GM19467 (cell line): ENCODE measurements around the gene JARID2.
"Not testable (repeated sequence)": the region's sequence is repeated elsewhere in the genome, so short reads cannot be mapped to it uniquely, and the experiment has no call there.

Source experiments
- ATAC-seq: cut with Tn5 transposase; IDR thresholded peaks from one replicate; pipeline ENCODE4 v1.9.1; 2021; ENCODE audit warnings: mild to moderate bottlenecking, moderate library complexity; ENCODE audit not compliant: unreplicated experiment

The JARID2 gene

DNA sequence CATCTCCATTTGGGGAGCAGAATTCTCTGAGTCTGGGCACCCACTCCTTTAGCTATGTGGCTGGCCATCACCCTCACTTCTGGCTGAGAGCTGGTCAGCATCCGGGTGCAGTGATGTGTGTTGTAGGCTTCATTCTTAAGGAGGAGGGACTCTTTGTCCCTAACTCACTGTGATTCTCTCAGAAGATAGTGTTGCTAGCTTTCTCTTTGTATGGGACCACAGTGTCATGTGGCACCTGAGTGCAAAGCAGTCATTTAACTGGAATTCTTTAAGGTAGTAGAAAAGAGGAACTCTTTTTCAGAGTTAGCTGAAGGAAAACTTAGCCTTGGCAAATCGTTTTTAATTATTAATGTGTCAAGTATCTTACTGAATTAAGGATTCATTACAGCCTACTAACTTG, 165.9 kb downstream of the JARID2 start:
- no peak for ATAC-seq

DNA sequence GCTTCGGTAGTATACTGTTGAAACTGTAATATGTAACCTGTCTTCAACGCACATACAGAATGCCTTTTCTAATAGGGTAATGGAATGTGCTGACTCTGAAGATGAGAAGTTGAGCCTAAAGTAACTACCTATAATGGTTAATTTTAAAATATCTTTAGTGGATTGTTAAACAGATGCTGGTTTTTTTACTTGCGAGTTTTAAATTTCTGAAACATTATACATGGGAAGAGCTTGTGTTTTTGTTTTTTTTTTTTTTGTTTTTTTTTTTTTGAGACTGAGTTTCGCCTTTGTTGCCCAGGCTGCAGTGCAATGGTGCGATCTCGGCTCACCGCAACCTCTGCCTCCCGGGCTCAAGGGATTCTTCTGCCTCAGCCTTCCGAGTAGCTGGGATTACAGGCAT, 166.9 kb downstream of the JARID2 start:
- no peak for ATAC-seq

DNA sequence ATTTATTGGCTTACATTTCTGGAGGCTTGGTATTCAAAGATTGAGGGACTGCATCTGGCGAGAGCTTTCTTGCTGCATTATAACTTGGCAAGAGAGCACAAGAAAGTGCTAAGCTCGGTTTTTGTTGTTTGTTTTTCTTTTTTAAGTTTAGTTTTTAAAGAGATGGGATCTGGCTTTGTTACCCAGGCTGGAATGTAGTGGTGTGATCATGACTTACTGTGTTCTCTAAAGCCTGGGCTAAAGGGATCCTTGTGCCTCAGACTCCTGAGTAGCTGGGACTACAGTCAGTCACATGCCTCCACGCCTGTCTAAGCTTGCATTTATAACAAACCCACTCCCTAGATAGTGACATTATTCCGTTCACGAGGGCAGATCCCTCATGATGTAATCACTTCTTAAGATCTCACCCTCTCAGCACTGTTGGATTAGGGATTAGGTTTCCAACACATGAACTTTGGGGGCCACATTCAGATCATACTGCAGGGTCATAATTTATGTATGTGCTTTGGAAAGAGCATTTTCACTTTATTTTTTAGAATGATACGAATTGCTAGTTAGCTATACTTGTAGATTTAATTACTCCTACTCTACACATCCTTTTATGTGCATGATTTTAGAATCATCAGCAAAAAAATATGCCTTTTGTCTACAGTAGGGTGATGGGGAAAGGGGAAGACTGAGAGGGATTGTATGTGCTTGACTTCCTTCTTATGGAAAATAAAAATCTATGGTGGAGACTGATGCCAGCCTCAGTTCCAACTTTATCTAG, 167.8 kb downstream of the JARID2 start:
- ATAC-seq: no peak

DNA sequence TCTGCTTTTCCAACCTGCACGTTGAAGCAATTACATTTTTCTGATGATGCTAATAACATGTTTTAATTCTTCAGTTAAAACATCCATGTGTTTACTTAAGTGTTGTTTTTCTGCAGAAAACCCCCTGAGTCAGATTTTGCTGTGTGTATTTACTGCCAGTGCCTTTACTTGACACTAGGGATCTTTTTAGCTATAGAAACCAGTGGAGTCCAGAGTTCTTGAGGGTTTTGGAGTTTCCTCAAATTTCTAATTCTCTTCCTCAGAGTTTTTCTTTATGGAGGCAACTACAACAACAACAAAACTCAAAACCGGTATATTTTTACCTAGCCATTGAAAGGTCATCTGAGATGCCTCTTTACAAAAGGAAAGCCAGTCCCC, 168.4 kb downstream of the JARID2 start:
- no peak for ATAC-seq

DNA sequence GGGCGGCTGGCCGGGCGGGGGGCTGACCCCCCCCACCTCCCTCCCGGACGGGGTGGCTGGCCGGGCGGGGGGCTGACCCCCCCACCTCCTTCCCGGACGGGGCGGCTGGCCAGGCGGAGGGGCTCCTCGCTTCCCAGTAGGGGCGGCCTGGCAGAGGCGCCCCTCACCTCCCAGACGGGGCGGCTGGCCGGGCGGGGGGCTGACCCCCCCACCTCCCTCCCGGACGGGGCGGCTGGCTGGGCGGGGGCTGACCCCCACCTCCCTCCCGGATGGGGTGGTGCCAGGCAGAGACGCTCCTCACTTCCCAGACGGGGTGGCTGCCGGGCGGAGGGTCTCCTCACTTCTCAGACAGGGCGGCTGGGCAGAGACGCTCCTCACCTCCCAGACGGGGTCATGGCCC, 169.8 kb downstream of the JARID2 start:
- ATAC-seq: not testable (repeated sequence)

DNA sequence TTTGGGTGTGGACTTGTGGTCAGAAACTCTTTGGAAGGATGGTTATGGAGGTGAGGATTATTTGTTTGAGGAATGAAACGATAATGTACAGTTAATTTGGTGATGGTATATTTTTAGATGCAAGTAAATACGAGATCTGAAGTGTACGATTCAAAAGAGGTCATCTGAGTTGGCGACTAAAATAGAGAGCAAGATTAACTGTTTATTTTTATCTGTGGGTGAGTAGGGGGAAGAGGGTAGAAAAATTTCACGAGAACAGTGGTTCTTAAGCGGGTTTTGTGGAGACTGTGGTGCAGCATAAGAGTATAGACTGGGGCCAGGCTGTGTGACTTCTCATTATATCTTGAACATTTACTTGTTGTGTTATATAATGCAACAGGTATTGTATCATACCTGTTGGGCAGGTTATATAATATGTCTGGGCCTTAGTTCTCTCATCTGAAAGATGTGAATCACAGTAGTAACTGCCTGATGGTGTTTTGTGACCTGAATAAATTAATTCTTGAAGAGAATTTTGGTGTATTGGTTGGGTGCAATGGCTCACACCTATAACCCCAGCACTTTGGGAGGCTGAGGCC, 171.2 kb downstream of the JARID2 start:
- ATAC-seq: no peak

DNA sequence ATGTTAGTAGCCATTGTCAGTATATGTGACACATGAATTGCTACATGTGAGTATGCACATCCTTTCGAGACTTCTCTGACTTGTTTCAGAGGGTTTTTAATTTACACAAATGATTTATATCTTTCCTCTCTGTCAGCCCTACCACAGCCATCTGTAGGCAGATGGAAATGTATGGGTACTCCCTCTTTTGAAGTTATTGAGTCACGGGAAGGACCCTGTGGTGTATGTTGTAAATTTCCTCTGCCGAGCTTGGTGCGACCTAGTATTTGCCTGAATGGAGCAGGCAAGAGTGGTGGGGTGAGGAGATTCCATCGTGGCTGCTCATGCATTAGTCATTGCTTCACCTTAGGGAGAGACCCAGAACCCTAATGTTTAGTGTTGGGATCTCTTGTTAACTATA, 171.9 kb downstream of the JARID2 start:
- no peak for ATAC-seq

DNA sequence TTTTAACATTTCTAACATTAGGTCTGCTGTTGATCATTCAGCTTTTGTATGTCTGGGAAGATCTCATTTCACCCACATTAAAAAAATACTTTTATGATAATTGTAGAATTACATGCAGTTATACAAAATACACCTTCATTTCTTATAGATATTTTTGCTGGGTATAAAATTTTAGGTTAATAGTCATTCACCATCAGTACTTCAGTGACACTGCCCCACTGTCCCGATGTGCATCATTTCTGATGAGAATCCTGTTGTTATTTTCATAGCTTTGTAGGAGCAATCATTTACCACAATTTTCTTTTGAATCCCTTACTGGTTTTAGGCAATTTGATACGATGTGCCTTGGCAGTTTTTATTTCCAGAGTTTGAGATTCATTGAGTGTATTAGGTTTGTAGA, 173.6 kb downstream of the JARID2 start:
- no peak for ATAC-seq

DNA sequence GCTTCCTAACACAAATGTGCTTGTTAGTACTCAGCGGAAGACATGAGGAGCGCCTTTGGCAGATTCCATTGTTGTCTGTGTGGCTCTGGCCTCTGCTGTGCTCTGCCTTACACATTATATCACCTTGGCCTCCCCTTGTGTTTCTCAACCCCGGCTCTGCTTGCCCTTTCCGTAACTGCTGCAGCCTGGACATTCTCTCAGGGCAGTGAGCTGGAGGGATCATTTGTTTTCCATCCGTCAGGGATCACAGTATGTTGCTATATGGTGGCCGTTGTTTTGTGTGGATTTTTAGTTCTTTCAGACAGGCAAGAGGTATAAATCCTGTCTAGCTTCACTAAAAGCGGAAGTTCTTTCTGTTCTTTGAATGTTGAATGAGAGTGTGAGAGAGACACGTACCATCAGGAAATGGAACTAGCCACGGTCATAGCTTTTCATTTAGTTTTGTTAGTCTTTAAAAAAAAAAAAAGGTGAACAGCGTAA, 175.1 kb downstream of the JARID2 start:
- ATAC-seq: peak; percentile 77

DNA sequence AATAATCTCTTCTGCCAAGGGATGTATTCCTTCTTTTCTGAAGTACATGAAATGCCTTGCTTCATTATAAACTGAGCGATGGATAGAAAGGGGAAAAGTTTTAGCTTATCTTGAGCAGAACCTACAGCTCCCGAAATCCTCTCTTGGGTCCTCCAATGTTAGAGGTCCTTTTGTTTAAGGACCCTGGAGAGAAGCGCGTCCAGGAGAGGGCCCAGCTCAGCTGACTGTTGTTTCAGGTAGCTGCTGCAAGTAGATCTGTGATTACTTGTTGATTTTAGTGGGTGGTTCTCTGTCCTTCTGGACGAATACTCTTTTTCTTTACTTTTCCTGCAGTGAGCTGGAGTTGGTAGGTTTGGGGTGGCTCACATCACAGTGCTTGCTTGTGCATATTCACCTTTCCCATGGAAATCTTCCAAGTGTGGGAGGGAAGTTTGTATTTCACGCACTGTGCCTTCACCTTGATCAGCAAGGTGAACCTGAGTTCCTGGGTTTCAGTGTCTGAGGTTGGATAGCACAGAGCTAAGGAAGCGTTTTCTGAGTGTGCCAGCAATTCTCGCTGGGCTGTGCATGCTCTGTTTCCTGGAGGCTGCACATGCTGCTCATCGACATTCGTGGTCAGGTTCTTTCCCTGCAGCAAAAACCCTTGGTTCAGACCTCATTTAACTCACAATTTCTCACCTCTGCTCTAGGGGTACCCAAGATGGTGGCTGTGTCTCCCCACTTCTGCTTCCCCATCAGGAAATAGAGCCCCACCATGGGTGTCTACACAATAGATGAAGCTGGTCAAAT, 176.3 kb downstream of the JARID2 start:
- no peak for ATAC-seq

DNA sequence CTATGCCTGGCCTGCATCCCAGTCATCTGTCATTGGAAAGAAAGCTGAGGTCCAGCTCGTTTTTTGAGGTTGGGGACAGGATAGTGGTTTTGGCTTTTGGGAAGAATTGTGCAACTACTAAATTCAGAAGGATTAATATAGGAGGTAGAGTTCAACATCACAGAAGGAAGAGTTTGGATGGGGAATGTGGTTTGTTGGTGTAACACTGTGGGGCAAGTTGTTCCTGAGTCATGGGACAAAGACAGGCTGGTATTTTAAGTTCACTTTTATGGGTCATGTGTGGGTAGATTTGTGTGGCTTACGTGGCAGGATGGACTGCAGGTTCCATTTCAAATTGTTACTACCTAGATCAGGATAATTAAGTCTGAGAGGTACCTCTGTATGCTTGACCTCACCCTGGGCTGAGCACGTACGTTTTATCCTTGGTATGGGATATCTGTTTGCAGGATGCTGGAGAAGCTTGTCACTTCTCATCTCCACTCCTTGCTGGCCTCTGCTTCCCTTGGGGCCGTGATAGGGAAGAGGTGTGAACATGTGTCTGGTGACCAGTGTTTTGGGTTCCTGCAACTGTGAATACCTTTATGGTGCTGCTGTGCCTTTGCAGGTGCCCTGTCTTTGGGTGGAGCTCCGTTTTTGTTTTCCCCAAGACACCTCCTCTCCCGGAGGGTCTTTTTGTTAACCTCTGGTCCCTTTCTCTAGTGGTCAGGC, 177.6 kb downstream of the JARID2 start:
- no peak for ATAC-seq

DNA sequence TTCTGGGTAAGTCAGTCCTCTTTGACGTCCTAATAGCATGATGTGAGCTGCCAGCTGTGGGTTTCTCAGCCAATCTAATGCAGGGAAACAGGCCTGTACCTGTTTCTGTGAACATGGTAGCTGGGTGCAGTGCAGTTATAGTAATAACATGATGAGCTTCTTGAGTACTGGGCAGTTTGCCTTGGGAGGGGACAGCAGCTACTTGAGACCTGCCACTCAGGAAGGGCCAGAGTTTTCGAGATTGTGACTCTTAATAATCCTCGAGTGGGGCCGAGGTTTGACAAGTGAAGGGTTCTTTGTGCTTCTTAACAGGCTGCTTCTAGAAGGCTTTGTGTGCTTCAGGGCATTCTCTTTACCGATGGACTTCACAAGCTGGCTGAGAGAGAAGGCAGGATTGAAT, 180.1 kb downstream of the JARID2 start:
- no peak for ATAC-seq

DNA sequence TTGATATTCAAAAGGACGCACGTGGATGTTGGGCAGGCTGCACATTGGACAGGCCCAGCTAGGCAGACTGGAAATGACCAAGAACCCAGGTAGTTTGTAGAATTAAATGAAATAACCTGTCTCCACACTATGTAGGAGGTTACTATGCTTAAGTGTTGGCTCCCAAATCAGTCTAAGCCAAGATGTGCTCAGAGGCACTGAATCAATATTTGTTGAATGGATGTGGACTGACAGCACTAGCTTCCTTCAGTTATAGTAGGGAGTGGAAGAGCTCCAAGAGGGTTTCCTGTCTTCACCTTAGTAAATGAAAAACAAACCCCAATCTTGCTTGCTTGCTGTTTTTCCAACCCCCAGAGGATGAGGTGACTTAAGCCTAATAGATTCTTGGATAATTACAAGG, 180.5 kb downstream of the JARID2 start:
- no peak for ATAC-seq

DNA sequence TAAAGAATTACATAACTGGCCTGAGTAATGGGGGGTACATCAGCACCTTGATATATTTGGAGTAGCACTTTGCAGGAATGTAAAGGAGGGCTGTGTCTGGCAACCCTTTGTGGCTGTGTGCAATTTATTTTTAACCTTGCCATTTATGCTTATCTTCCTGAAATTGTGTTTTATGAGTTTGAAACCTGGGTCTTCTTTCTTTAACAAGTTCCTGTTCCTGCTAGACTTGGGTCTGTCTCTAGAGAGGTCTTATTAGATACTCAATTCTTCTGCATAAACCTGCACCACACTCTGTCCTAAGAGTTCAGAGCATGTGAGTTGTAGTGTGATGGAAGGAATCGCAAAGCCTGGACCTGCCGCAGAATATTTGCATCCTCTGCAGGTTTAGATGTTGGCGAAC, 181.0 kb downstream of the JARID2 start:
- ATAC-seq: no peak

DNA sequence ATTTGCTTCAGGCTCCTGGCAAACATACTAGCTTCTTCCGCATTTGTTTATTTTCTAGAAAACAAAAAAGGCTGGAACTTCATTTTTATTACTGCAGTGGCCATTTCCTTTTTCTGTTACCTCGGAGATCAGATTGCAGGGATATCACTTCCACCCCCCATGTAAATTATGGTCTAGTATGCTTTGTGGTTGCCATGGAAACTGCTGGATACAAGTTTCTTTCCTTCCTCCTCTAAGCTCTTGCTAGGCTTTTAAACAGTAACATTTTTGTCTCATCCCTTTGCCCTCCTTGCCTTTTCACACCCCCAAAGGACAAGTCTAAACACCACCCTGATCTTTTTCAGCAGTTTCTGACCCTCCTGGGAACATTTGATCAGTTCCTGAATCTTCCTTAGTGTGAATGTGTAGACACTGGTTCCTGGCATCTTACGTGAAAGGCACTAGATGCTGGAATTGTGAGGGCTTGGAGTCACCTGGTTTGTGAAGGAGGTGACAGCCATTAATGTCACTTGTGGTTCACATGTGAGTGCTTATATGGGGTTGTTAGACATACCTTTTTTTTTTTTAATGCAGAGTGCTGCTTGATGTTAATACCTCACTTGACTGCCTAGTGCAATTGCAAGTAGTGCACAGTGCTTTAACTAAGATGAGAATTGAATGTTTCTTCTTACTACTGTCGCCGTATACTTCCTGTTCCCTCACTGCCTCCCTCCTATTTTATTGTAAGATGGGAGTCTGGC, 181.6 kb downstream of the JARID2 start:
- ATAC-seq: no peak

DNA sequence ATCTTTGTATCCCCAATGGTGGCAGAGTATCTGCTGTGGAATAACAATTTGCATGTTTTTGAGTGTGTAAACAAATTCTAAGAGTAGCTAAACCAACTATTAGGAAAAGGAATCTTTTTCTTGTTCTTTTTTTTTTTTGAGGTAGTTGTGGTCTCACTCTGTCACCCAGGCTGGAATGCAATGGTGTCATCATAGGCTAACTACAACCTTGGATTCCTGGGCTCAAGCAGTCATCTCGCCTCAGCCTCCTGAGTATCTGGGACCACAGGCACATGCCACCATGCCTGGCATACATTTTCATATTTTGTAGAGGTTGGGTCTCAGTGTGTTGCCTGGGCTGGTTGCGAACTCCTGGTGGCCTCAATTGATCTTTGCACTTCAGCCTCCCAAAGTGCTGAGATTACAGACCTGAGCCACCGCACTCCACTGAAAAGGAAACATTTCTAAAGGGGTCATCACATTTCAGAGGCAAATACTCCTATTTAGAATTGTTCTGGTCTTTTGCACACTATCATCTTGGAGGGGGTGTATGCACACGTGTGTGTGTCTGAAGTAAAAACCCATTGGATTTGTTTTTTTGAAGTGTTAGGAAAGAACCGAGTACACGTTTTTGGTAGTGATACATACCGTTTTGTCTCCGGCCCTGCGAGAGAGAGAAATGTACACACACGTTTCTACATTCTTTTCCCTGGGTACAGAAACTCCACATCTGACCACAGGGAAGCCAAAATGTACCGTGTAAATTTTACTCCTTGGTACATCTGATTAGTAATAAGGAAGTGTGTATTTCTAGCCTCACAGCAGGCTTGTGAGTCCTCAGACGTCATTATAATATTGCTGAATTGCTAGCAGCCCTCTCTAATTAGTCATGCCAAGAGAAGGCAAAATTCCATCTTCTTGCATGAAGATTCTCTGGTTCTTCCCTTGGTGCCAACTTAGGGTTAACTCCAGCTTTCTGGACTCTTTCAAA, 183.6 kb downstream of the JARID2 start:
- no peak for ATAC-seq

DNA sequence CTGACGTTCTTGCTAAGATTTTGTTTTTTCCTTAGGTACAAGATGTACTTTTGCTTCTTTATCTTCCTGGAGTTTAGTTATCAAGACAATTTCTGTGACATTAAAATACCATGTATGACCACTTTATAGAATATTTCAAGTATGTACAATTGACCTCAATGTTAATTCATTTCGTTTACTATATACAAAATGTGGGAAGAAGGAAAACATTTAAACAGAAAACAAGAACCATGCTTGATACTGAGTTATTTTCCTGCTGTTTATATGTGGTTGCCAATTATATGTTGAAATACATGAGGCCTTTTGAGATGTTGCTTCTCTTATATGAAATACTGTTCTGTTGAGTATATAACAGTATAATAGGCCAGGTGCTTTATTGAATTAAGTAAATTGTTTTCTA, 184.3 kb downstream of the JARID2 start:
- no peak for ATAC-seq

DNA sequence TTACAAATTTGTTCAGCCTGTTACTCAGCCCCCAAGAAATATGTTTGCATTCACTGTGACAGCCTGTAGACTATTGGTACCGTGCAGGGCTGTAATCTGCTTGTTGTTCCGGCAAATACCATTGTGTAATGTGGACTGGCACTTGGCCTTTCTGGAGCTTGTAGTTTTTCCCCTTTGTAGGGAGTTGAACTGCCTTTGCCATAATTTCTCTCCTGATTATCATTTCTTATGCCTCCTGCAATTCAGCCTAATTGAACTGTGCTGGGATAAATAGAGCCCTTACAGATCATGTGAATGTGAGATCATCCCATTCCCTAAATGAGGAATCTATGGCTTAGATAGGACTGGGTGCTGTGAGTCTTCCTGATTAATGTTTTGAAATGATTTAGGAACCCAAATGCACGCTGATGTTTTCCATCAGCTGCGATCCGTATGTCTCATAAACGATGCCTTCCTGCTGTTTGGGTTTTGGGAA, 185.1 kb downstream of the JARID2 start:
- no peak for ATAC-seq

DNA sequence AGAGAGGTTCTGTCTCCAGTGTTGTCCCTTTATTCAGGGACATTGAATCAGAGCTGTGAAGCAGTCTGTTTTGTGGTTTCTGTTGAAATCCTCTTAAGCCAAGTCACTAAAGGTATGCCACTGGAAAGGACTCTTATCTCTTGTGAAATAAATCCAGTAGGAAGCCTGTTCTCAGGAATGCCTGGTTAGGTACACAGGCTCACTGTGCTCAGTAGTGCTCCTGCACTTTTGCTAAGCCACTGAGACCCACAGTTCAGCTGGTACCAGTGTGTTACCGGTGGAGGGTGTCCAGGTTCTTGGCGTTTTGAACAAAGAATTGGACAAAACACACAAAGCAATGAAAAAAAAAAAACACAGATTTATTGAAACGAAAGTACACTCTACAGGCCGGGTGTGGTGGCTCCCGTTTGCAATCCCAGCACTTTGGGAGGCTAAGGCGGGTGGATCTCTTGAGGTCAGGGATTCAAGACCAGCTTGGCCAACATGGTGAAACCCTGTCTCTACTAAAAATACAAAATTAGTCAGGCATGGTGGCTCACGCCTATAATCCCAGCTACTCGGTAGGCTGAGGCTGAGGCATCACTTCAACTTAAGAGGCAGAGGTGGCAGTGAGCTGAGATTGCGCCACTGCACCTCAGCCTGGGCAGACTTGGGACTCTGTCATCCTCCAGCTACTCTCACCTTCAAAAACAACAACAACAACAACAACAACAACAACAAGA, 186.1 kb downstream of the JARID2 start:
- ATAC-seq: no peak
